Esophagus squamous epithelium (tissue), 5 donors: ENCODE measurements around the gene PIGT. TPM values are rescaled to one million over a fixed set of nuclear protein-coding genes. Genes with fewer than 3 reads are reported as not detected.

ENCODE experiments used
- DNase-seq: peaks from one replicate; lab custom pipeline; 2025; lab: John Stamatoyannopoulos, UW
- H3K27ac ChIP-seq, 4 donors: fragments of 200-600 bp; sonication (generic); one replicate each; pipeline ENCODE4 v1.5.1; 2016 to 2019; ENCODE audit warnings: mild to moderate bottlenecking in 1 of 4
- H3K27me3 ChIP-seq, 4 donors: fragments of 200-600 bp; sonication (generic); 1 replicate in 3 of 4; 2 replicates in 1 of 4; pipeline versions ENCODE4 v1.5.1 to v1.6.0; 2017 to 2021; ENCODE audit warnings: antibody characterized with exemption in 1 of 4
- H3K36me3 ChIP-seq, 3 donors: fragments of 200-600 bp; sonication (generic); one replicate each; pipeline ENCODE4 v1.5.1; 2016 to 2019
- H3K4me1 ChIP-seq, 3 donors: fragments of 200-600 bp; sonication (generic); one replicate each; pipeline ENCODE4 v1.5.1; 2017 to 2019
- H3K4me3 ChIP-seq, 4 donors: fragments of 200-600 bp; sonication (generic); 1 replicate in 3 of 4; 2 replicates in 1 of 4; pipeline ENCODE4 v1.5.1; 2016 to 2019; ENCODE audit warnings: mild to moderate bottlenecking in 2 of 4, moderate library complexity in 1 of 4
- H3K9me3 ChIP-seq, 3 donors: fragments of 200-600 bp; sonication (generic); one replicate each; pipeline ENCODE4 v1.5.1; 2016 to 2019
- POLR2A ChIP-seq, 4 donors: fragments of 450-650 bp; IDR thresholded peaks; one replicate each; pipeline ENCODE4 v1.6.1; 2017; ENCODE audit warnings: antibody characterized with exemption in 4 of 4, mild to moderate bottlenecking in 4 of 4, moderate library complexity in 3 of 4
- WGBS, 2 donors: methylation state at CpG; one replicate each; pipeline ENCODE4 v1.1.5; 2018; 5-methylcytosine and 5-hydroxymethylcytosine counted together
- intact Hi-C: fragments of 100-400 bp; cut with DNase I; formaldehyde crosslinking; loops from one replicate; pipeline ENCODE4 v1.15.0; 2022
- total RNA-seq, 4 donors: library from RNA; depleted of rRNA; stranded (reverse); fragments of >200 nt; gene quantifications; one replicate each; pipeline ENCODE4 v1.1.0, GENCODE V29; 2016
- TF ChIP-seq, protein P1 (sequence below), 6 experiments: fragments of 450-650 bp in 4 of 6; fragments of 200-600 bp in 2 of 6; sonication (generic) in 2 of 6; IDR thresholded peaks; one replicate each; pipeline ENCODE4 v1.5.1; 2016 to 2019; ENCODE audit warnings: antibody characterized with exemption in 6 of 6, mild to moderate bottlenecking in 4 of 6, moderate library complexity in 4 of 6
- donor health status: DM: yes; HTN: yes; CAD: no.

PIGT gene
- total RNA-seq, 4 donors from 2014 or later = 38.6 to 48.1 (median 44.0) TPM

DNA sequence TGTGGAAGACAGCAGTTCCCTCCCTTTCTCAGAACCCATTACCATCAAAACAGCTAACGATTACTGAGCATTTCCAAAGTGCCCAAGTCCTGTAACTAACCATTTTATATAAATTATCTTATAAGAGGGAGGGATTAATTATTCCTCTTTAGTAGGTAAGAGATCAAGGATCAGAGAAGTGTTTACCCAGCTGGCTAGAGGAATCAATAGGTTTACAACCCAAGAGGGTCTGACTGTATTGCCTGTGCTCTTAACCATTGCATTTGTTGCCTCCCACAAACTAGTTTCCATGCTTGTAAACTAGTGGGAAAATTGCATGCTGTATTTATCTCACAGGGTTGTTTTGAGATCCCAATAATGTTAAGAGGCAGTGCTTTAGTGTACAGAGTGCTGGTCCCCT lies 11.5 kb upstream of the PIGT start:
- no peak for TF ChIP-seq POLR2A (IDR thresholded peaks at IDR 0.05)
- TF ChIP-seq, protein P1, sequence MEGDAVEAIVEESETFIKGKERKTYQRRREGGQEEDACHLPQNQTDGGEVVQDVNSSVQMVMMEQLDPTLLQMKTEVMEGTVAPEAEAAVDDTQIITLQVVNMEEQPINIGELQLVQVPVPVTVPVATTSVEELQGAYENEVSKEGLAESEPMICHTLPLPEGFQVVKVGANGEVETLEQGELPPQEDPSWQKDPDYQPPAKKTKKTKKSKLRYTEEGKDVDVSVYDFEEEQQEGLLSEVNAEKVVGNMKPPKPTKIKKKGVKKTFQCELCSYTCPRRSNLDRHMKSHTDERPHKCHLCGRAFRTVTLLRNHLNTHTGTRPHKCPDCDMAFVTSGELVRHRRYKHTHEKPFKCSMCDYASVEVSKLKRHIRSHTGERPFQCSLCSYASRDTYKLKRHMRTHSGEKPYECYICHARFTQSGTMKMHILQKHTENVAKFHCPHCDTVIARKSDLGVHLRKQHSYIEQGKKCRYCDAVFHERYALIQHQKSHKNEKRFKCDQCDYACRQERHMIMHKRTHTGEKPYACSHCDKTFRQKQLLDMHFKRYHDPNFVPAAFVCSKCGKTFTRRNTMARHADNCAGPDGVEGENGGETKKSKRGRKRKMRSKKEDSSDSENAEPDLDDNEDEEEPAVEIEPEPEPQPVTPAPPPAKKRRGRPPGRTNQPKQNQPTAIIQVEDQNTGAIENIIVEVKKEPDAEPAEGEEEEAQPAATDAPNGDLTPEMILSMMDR (IDR thresholded peaks at IDR 0.05) = no peak
- peaks cover 0 to 18% (median 0%) of the 10 kb centered on the region in 3 donors for H3K36me3 ChIP-seq
- no peak overlapping the region for H3K4me3 ChIP-seq
- H3K9me3 ChIP-seq = peaks cover 0 to 11% (median 7%) of the 10 kb centered on the region in 3 donors
- H3K4me1 ChIP-seq = peaks cover 7 to 33% (median 11%) of the 10 kb centered on the region in 3 donors
- 88% methylated on average over 1 of the region's 1 CpG for WGBS, 2 donors
- H3K27me3 ChIP-seq = no peaks in the 10 kb centered on the region
- intact Hi-C loops = no loop called here
- no peak overlapping the region for H3K27ac ChIP-seq
- no peak for DNase-seq

DNA sequence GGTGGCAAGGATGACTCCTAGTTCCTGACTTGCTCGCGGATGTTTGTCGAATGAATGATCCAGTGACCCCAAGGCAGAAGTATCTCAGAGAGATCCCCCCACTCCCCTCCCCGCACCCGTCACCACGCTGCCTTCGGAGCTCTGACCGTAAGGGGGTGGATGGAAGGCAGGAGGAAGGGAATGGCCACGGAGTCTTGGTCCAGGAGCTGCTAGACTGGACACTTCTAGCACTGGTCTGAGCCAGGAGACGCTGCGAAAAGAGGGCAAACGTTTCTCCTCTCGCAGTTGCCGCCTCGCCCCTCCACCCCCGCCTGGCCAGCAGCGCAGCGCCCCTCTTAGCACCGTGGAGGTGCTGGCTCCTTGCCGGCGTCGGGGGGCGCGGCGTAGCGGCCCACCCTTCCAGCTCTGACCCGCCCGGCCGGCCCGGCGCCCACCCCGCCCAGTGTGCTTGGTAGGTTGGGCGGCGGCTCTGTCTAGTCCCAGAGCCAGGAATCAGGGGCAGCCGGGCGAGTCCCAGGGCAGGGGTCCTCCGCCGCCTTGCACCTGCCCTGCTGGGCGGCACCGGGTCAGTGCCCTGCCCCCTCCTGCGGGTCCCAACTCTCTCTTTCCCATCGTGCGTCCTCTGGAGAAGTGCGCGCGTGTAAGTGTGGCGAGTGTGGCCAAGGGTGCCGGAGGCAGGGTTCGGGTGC lies 10.2 kb upstream of the PIGT start:
- Histone ChIP-seq H3K9me3 (peaks cover 0 to 3% (median 2%) of the 10 kb centered on the region in 3 donors), H3K27ac (peak overlapping the region; percentile 86 to 95 (median 93)), H3K36me3 (peaks cover 0 to 27% (median 5%) of the 10 kb centered on the region in 3 donors), H3K4me3 (peak overlapping the region; percentile 78 to 88 (median 84)), H3K4me1 (peaks cover 7 to 33% (median 11%) of the 10 kb centered on the region in 3 donors), H3K27me3 (no peaks in the 10 kb centered on the region)
- no peak for DNase-seq
- TF ChIP-seq POLR2A (IDR thresholded peaks at IDR 0.05) = no peak
- TF ChIP-seq, protein P1 (IDR thresholded peaks at IDR 0.05) = no peak
- 6% methylated on average over 8 to 12 of the region's 49 CpGs for WGBS, 2 donors
- intact Hi-C loops = no loop called here

DNA sequence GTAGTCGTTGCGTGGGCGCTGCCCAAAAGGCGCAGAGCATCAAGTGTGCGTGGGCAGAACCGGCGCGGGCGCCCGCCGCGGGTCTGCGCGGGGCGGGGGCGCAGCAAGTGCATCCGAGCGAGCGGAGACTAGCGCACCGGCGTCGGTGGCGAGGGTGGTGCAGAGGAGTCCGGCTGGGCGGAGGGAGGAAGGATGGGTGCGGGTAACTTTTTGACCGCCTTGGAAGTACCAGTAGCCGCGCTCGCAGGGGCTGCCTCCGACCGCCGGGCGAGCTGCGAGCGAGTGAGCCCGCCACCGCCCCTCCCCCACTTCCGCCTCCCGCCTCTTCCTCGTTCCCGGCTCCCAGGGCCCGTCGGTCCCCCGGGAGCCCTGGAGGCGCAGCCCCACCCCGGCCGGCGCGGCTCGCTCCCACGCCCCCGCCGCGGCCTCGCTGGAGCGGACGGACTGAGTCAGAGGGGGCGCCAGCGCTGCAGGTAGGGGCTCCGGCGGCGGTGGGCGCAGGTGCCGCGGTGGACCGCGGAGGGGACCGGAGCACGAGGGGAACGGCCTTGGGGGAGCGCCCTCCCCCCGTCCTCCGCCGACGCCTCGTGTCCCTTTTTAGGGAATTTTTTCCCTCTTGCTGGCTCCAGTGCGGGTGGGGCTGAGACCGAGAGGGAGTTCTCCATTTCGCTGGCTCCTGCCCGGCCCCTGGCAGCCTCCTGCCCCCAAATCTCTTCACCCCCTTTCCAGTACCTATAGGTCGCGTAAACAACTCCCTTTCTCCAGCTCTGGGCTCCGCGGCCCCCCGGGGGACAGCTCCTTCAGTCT lies 9.5 kb upstream of the PIGT start:
- Histone ChIP-seq H3K36me3 (peaks cover 0 to 33% (median 5%) of the 10 kb centered on the region in 3 donors), H3K27ac (peak overlapping the region; percentile 86 to 95 (median 93)), H3K9me3 (no peaks in the 10 kb centered on the region), H3K27me3 (no peaks in the 10 kb centered on the region), H3K4me1 (peaks cover 7 to 33% (median 11%) of the 10 kb centered on the region in 3 donors), H3K4me3 (peak overlapping the region; percentile 78 to 88 (median 84))
- intact Hi-C loops = no loop called here
- TF ChIP-seq, protein P1 (IDR thresholded peaks at IDR 0.05) = no peak
- peak in 2 of 4 donors; percentile 30 to 49 for TF ChIP-seq POLR2A (IDR thresholded peaks at IDR 0.05)
- no peak for DNase-seq
- WGBS, 2 donors = 1% methylated on average over 11 to 42 of the region's 87 CpGs

DNA sequence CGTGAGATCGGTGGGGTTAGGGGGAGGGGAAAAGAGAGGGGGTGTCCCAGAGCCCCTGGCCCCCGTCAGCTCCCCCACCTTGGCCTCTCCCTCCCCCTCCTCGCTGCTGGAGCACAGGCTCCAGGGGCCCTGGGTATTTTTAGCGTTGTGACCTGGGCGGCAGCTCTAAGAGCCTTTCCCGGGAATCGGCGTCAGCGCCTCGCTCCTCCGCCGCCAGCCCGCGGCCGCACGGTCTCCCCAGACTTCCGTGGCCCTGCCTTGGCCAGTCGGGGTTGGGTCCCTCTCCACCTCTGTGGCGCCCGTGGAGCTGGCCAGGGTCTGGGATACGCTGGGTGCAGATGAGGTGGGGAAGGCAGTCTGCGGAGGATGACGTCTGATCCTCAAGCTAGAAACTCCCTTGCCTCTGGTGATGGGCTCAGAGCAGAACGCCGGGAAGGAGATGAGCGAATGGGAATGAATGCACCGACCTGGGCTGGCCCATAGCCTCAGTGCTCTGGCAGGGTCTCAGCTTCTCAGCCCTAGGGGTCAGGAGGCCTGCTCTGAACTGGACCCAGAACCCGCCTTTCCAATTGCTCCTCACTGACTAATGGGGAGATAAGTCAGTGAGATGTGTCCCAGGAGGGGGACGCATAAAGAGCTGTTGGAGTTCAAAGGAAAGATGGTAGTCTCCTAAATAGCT lies 8.7 kb upstream of the PIGT start:
- intact Hi-C loops = no loop called here
- Histone ChIP-seq H3K4me3 (peak overlapping the region; percentile 78 to 88 (median 84)), H3K27ac (peak overlapping the region; percentile 86 to 95 (median 93)), H3K36me3 (peaks cover 0 to 40% (median 5%) of the 10 kb centered on the region in 3 donors), H3K27me3 (no peaks in the 10 kb centered on the region), H3K9me3 (no peaks in the 10 kb centered on the region), H3K4me1 (peaks cover 7 to 33% (median 11%) of the 10 kb centered on the region in 3 donors)
- TF ChIP-seq, protein P1 (IDR thresholded peaks at IDR 0.05) = no peak
- peak in 1 of 4 donors; percentile 30 for TF ChIP-seq POLR2A (IDR thresholded peaks at IDR 0.05)
- DNase-seq = no peak
- 15 to 32% methylated on average over 14 to 16 of the region's 30 CpGs for WGBS, 2 donors
